Right lobe of liver (tissue), 4 donors: ENCODE results near the gene PHLDA1.

Source experiments
- CTCF ChIP-seq, 4 donors: fragments of 200-600 bp in 3 of 4; fragments of 450-650 bp in 1 of 4; IDR thresholded peaks; one replicate each; pipeline versions ENCODE4 v1.5.1 to v1.8.0; 2016 to 2022; ENCODE audit warnings: antibody characterized with exemption in 4 of 4, mild to moderate bottlenecking in 2 of 4
- POLR2A ChIP-seq: fragments of 450-650 bp; IDR thresholded peaks from one replicate; pipeline ENCODE4 v1.6.1; 2017; ENCODE audit warnings: antibody characterized with exemption, mild to moderate bottlenecking
- donor health status: DM: no; HTN: no; CAD: no.
- donor health status: DM: no; HTN: no; CAD: no.
- donor health status: DM: no; HTN: yes; CAD: no.

GRCh38 chr12:76057326-76057725, 25.8 kb upstream of the PHLDA1 start:
- TF ChIP-seq POLR2A, result no peak
- TF ChIP-seq CTCF (IDR thresholded peaks at IDR 0.05), result no peak
